HG02678 (cell line): ENCODE data around the gene NOL11.
"Not testable (repeated sequence)": the region's sequence is repeated elsewhere in the genome, so short reads cannot be mapped to it uniquely, and the experiment has no call there.

Experiments
- ATAC-seq: cut with Tn5 transposase; IDR thresholded peaks from one replicate; pipeline ENCODE4 v1.9.1; 2021; ENCODE audit warnings: mild to moderate bottlenecking, moderate library complexity; ENCODE audit not compliant: unreplicated experiment

NOL11 gene

DNA sequence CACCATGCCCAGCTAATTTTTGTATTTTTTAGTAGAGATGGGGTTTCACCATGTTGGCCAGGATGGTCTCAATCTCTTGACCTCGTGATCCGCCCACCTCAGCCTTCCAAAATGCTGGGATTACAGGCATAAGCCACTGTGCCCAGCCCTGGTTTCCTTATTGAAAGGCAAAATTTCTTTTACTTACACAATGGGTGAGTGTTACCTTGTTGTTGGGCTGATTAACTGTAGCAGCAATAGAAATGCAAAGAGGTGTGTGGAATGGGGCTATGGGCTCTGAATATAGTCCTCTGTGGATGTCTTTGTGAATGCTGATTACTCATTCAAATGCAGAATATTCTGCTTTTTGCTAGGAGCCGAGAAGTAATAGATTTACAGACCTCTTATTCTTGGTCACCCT lies 34.4 kb downstream of the NOL11 start:
- not testable (repeated sequence) for ATAC-seq

- no peak for ATAC-seq
Measured at GRCh38 chr17:67753026-67753425, 35.3 kb downstream of the NOL11 start.

GRCh38 chr17:67754001-67754400 lies 36.3 kb downstream of the NOL11 start:
- ATAC-seq: no peak

GRCh38 chr17:67754686-67755085 lies 37.0 kb downstream of the NOL11 start:
- not testable (repeated sequence) for ATAC-seq

GRCh38 chr17:67756766-67757165 lies 39.0 kb downstream of the NOL11 start:
- ATAC-seq: not testable (repeated sequence)

DNA sequence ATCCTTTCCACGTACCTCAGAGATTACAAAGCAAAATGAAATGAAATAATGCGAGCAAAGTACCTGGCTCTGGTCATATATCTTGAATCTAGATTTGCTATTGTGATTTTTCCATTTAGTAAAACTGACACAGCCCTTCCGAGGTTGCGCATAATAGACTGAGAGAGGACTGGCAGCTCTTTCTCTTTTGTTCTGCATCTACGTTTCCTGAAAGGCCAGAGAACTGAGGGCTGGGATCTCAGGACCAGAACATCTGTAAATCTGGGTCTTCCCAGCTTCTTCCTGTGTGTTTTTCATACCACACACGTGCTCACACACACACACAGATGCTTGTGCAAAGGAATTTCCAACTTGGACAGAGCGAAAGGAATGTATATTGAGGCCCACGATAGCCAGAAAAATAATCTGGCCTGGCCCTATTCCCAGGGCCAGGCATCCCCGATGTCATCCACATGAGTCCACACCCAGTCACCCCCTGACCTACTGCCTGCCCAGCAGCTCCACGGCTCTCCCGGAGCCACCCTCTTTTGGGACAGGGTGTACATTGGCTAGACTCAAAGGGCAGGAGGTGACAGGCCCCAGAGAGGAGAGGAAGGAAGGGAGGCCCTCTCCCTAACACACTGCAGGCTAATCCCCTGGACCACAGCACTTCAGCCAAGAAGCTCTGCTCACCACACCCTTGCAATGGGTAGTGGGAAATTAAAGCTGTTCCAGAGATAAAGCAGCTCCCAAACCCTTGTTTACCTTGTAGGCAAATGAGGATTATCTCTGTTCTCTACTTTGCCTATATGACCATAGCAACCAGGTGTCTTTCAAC lies 41.8 kb downstream of the NOL11 start:
- no peak for ATAC-seq

DNA sequence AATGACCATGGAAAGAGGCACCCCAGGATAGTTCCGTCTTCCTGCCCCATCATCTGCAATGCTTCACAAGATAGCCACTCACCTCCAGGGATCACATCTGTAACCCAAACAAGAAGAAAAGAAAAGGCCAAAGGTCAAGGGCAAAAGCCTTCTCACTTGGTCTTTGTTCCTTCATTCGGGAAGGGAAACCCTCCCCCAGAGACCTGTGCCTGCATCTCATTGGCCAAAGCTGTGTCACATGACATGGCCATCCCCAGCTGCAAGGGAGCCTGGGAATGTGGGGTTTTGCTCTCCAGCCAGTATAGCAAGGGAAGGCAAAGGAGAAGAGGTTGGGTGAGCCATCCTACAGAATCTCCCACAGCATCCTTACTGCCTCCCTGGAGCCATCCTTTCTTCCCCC lies 47.9 kb downstream of the NOL11 start:
- no peak for ATAC-seq

DNA sequence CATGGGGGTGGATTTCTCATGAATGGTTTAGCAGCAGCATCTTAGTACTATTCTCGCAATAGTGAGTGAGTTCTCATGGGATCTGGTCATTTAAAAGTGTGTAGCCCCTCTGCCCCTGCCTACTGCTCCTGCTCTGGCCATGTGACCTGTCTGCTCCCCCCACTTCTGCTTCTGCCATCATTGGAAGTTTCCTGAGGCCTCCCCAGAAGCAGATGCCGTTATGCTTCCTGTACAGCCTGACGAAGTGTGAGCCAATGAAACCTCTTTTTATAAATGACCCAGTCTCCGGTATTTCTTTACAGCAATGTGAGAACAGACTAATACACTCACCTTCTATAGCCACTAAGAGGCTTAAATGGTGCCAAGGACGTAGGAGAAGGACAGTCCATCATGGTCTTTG lies 51.5 kb downstream of the NOL11 start:
- no peak for ATAC-seq

DNA sequence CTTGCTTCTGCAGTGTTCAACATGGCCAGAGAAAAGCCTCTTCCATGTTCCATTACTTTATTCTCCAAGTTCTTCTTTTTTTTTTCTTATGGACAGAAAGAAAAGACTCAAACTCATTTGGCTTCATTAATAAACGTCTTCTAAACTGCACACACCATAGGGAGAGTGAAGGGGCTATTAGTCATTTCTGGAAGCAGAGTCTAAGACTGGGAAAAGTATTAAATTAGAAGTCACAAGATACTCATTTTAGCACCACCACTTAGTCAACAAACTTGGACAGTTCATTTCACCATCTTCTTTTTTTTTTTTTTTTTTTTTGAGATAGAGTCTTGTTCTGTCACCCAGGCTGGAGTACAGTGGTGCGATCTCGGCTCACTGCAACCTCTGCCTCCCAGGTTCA lies 52.8 kb downstream of the NOL11 start:
- ATAC-seq: no peak

GRCh38 chr17:67772679-67773078 lies 54.9 kb downstream of the NOL11 start:
- ATAC-seq: no peak

DNA sequence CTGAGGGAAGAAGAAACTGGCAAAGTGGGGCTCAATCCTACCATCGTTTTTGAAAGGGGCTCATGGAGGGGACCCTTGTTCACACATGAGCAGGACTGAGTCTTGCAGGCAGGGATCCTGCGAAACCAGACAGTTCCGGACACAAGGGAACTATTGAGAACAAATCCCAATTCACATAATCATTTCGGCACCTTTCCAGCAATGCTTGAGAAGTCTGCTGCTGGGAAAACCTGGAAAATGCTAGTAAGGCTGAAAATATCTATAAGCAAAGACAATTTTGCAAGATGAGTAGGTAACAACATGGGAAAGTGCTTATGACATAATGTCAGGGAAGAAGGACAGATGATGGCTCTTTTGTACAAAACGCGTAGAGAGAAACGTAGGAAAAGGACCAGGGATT lies 55.5 kb downstream of the NOL11 start:
- ATAC-seq: no peak

GRCh38 chr17:67779098-67779672 lies 61.4 kb downstream of the NOL11 start:
- ATAC-seq: no peak

DNA sequence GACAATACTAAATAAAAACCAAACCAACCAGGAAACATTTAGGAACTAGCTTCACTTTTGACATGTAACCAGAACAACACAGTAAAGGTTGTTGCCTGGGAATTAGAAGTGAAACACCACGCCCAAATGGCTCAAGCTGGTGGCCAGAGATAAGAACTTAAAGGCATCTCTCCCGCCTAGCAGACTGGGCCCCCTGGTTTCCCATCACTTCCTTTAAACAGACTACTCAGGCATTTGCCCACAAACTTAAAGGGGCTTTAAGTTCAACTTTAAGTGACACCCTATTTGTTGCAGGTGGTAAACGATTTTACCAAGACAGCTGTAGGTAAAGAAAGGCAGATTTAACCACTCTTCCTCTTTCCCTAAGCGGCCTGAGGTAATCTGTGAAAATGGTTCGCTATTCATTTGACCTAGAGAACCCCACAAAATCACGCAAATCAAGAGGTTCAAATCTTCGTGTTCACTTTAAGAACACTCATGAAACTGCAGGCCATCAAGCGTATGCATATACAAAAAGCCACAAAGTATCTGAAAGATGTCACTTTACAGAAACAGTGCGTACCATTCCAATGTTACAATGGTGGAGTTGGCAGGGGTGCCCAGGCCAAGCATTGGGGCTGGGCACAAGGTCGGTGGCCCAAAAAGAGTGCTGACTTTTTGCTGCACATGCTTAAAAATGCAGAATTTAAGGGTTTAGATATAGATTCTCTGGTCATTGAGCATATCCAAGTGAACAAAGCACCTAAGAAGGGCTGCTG lies 66.8 kb downstream of the NOL11 start:
- ATAC-seq: no peak

DNA sequence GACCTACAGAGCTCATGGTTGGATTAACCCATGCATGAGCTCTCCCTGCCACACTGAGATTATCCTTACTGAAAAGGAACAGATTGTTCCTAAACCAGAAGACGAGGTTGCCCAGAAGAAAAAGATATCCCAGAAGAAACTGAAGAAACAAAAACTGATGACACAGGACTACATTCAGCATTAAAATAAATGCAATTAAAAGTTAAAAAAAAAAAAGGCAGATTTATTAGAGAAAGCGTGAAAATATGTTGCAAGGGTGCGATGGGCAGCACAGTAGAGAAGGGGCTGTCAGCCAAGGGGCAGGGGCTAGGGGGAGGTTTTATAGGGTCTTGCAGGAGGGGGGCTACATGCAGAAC lies 67.4 kb downstream of the NOL11 start:
- ATAC-seq: no peak

DNA sequence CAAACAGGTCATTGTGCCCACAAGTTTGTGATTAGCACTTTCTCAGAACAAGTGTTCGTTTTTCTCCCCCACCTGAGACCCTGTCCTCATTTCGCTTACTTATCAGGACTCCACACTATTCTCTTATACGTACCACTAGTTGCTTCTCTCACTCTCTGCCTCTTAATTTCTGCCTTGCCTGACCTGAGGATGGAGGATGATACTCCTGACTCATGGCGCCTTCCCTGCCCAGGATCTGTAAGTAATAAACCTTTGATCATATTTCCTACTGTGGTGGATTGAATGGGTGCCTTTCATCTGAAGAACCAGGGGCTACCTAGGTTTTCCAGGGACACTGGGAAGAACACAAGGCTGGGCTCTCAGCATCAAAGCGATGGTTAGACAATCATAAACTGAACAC lies 67.8 kb downstream of the NOL11 start:
- no peak for ATAC-seq
